Middle frontal gyrus (tissue), 1 donor: ENCODE data around the gene TRMT1.
"Not testable (repeated sequence)": the region's sequence is repeated elsewhere in the genome, so short reads cannot be mapped to it uniquely, and the experiment has no call there.

Source experiments
- DNase-seq: peaks from one replicate; pipeline ENCODE4 v3.0.0-alpha.2; 2015; ENCODE audit warnings: low spot score; ENCODE audit errors: extremely low spot score

The TRMT1 gene

DNA sequence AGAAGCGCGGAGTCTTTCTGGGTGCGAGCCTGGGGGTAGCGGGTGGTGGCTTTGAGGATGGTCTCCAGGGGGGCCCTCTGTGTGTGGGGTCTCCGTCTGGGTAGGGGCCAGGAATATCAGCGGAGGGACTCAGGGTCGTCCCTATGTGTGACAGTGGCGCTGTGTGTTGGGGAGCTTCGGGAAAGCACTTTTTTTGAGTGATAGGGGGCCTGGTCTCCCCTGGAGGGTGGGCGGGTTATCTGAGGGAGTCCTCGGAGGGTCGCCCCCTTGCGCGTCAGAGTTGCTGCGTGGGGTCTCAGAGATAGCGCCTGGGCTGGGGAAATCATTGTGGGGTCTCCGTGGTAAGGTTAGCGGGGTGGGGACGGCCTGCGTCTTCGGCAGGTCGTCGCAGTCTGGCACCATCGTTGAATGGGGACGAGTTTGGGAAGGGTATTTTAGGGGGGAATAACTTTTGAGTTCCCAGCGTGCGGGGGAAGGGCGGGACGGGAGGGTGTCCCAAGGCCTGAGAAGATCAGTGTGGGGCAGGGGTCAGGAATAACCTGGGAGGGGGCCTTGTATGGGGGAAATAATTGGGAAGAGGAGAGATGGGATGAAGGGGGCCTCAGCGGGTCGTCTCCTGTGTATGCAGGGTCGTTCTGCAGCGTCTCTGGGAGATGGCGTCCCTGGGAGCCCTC lies 34.5 kb upstream of the TRMT1 start:
- DNase-seq: no peak

DNA sequence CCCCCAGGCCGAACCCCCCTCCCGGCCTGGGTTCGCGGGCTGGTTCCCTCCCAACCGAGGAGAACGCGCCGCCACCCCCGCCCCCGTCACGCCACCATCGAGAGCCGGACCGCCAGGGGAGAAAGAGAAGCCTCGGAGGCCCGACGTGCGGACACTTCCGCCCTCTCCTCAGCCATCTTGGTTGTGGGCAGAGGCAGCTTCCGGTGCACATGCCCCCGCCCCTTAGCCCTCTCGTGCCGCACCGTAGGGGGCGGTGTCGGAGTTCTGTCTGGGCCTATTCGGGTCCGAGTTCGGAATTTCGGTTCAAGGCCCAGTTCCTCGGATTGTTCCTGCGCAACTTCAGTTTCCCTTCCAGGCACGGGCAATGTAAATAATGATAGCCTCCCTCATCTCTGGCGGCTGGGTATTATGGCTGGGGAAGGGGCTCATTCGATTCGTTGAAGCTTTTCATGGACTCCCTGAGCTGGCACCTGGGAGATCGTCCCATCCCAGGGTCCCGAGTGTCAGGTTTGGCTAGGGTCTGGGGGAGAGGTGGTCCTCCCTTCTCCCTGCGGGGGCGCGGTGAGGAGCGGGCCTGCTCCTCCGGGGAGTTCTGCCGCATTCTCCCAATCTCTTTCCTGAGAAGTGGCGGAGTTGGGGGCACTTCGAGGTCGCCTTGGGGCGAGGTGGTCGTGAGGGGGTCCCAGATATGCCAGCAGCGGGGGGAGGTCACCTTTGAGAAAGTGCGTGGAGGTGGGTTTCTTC lies 33.8 kb upstream of the TRMT1 start, which contains the start of the genes IER2 and STX10:
Gene IER2, plus strand, starts transcription at position 225 of the 744 bp plus-strand sequence. CDS start 2,776 bp downstream, outside the sequence.
Gene STX10, minus strand, starts transcription at position 189 of the 744 bp plus-strand sequence. CDS start 202 bp downstream, outside the sequence.
- DNase-seq: peak; percentile 94

DNA sequence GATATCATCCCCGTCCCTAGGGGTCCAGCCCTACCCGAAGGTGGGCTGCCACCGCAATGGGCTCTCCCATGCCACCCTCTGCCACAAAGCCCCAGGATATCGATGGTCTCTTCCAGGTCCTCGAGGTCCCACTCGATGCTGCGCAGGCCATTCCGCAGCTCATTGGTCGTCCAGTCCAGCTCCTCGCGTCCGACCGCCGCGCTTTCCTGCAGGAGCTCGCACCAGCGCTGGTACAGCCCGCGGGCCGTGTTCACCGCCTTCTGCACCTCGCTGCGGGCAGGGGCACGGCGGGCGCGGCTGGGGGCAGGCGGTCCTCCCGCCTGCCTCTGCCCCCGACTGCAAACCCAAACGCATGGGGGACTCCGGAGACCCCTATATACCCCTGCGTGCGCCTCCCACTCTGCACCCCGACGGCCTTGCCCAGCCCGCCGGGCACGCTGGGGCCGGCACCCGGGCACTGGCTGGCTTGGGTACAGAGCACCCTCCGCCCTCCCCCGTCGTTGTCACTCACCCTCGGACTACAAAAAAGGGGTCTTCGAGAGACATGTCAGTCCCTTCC lies 33.2 kb upstream of the TRMT1 start:
- DNase-seq: no peak

DNA sequence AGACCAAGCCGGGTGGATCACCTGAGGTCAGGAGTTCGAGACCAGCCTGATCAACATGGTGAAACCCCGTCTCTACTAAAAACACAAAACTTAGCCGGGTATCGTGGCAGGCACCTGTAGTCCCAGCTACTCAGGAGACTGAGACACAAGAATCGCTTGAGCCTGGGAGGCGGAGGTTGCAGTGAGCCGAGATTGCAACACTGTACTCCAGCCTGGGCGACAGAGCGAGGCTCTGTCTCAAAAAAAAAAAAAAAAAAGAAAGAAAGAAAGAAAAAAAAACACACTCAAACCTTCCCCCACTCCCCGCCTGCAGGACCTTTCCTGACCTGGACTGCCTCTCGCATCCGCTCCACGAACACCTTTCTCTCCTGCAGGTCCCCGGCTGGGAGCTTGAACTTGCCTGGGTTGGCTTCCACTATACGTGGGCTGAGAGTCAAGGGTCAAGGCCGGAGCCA lies 32.7 kb upstream of the TRMT1 start:
- DNase-seq: not testable (repeated sequence)

DNA sequence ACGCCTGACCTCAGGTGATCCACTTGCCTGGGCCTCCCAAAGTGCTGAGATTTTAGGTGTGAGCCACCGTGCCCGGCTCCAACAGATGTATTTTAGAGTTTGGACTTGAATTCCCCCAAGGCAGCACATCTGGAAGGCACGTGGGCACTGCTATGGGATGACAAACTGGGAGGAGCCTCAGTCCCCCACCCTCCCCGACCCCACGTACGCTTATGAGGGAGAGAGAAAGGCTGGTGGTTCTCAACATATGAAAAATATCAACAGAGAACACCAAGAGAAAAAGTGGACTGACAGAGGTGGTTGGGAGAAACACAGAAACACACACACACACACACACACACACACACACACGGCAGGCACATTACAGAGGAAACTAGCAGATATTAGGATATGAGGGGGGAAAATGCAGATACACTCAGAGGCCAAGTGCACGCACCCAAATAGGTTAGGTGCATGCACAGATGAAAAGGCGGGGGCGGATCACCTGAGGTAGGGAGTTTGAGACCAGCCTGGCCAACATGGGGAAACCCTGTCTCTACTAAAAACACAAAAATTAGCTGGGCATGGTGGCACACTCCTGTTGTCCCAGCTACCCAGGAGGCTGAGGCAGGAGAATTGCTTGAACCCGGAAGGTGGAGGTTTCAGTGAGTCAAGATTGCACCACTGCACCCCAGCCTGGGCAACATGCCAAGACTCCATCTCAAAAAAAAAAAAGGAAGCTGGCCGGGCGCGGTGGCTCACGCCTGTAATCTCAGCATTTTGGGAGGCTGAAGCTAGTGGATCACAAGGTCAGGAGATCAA lies 30.4 kb upstream of the TRMT1 start:
- DNase-seq: no peak

DNA sequence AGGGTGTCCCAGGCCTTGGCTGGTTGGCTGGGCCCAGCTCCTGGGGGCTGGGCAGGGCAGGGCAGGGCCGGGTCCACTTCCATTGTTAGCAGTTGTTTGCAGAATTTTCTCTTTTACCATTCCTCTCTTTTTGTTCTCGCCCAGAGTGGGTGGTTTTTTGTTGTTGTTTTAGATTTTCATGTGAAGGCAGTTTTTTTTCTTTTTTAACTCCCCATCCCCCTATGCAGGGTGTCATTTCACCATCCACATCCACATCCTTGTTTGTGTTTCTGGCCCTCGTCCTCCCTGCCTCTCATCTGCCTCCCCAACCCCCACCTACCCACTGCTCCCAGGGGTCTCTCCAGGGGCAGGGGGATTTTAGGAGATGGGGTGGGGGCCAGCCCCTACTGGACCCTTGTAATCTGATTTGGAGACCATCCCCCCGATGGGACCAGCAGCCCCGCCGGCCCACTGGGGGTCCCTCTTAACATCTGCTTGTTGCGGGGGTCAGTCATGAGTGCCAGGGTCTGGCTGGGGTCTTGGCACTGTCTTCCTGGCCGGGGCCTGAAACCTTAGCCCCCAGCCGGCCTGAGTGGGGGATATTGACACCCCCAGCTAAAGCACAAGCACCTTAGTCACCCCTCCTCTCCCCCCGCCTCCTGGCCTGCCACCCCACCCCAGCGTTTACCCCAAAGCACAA lies 23.2 kb upstream of the TRMT1 start:
- no peak for DNase-seq

DNA sequence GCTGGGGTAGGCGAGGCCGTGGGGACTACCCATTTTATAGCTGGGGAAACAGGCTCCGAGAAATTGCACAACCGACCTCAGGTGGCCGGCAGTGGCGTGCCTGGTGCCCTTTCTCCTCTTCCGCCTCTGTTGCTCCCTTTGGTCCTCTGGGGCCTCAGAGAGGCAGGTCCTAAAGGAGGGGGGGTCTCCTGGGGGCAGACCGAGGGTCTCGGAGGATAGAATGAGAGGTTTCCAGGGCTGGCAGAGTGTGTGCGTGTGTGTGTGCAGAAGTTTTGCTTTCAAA lies 22.3 kb upstream of the TRMT1 start:
- no peak for DNase-seq

DNA sequence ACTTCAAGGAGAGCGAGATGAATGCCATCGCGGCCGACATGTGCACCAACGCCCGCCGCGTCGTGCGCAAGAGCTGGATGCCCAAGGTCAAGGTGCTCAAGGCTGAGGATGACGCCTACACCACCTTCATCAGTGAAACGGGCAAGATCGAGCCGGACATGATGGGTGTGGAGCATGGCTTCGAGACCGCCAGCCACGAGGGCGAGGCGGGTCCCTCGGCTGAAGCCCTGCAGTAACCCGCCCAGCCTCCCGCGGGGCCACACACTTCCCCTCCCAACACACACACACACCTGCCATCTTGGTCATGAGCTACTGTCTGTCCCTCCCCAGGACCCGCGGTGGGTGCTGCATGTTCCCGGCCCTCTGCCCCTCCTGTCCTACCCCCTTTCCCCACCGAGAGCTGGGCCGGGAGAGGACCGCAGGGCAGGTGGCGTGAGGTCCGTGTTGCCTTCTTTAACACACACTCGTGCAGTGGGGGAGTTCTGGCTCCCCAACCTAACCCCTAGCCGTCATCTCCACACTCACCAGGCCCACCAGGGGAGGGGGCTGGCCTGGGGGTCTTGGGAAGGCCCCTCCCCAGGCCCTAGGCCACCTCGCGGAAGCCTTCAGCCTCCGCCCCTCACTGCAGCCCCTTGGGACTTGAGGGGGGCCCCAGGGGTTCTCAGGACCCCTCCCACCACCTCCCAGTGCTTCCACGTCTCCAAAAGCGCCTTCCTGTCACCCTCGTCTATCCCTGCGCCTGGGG lies 21.8 kb upstream of the TRMT1 start:
- DNase-seq: no peak

DNA sequence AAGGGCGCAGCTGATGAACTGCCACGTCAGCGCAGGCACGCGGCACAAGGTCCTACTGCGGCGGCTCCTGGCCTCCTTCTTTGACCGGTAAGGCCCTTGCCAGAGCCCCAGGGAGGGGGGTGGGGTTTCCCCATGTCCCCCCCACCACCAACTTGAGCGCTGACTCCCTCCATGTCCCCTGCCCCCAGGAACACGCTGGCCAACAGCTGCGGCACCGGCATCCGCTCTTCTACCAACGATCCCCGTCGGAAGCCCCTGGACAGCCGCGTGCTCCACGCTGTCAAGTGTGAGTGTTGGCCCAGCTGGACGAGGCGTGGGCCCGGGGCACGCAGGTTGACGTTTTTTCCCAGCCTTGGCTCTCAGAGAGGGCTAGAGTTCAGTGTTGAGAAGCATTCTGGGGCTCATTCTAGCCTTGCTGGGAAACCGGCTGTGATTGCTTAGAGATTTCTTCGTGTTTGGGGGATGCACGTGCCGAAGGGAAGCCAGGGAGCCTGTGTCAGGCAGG lies 20.8 kb upstream of the TRMT1 start:
- no peak for DNase-seq

DNA sequence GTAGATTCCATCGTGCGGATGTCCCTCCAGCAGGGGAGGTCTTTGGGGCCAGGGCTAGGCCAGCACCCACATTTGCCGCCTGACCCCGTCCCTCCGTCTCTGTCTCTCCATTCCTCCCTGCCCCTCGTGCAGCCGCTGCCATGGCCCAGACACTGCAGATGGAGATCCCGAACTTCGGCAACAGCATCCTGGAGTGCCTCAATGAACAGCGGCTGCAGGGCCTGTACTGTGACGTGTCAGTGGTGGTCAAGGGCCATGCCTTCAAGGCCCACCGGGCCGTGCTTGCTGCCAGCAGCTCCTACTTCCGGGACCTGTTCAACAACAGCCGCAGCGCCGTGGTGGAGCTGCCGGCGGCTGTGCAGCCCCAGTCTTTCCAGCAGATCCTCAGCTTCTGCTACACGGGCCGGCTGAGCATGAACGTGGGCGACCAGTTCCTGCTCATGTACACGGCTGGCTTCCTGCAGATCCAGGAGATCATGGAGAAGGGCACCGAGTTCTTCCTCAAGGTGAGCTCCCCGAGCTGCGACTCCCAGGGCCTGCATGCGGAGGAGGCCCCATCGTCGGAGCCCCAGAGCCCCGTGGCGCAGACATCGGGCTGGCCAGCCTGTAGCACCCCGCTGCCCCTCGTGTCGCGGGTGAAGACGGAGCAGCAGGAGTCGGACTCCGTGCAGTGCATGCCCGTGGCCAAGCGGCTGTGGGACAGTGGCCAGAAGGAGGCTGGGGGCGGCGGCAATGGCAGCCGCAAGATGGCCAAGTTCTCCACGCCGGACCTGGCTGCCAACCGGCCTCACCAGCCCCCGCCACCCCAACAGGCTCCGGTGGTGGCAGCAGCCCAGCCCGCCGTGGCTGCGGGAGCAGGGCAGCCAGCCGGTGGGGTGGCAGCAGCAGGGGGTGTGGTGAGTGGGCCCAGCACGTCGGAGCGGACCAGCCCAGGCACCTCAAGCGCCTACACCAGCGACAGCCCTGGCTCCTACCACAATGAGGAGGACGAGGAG lies 18.8 kb upstream of the TRMT1 start:
- no peak for DNase-seq

DNA sequence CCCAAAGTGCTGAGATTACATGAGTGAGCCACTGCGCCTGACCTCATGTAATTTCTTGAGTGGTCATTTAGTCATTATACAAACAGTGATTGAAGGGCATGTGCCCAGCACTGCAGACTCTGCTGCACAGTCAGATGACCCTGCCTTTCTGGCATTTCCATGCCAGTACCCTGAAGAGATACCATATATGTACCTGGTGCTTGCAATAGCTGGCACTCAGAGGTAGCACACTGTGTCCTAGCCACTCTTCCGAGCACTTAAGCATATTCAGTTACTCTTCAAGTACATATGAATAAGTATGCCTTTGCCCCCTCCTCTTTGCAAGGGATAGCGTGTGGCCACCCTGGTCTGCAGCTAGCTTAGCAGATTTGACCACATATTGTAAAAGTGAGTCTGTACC lies 18.1 kb upstream of the TRMT1 start:
- DNase-seq: no peak

DNA sequence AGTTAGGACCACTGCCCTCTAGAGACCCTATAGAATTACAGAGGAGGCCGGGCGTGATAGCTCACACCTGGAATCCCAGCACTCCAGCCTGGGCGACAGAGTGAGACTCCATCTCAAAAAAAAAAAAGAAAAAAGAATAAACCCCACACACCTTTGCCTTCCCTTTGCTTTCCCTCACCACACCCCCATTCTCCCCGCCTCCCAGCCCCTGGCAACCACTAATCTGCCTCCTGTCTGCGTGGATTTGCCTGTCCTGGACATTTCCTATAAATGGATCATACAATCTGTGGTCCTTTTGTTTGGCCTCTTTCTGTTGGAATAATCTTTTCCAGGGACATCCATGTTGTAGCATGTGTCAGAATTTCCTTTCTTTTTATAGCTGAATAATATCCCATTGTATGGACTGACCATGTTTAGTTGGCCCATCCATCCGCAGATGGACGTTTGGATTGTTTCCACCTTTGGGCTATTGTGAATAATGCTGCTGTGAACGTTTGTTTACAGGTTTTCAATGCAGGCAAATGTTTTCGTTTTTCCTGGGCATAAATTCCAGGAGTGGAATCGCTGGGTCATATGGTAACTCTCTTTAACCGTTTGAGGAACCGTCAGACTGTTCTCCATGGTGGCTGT lies 16.8 kb upstream of the TRMT1 start:
- DNase-seq: no peak

DNA sequence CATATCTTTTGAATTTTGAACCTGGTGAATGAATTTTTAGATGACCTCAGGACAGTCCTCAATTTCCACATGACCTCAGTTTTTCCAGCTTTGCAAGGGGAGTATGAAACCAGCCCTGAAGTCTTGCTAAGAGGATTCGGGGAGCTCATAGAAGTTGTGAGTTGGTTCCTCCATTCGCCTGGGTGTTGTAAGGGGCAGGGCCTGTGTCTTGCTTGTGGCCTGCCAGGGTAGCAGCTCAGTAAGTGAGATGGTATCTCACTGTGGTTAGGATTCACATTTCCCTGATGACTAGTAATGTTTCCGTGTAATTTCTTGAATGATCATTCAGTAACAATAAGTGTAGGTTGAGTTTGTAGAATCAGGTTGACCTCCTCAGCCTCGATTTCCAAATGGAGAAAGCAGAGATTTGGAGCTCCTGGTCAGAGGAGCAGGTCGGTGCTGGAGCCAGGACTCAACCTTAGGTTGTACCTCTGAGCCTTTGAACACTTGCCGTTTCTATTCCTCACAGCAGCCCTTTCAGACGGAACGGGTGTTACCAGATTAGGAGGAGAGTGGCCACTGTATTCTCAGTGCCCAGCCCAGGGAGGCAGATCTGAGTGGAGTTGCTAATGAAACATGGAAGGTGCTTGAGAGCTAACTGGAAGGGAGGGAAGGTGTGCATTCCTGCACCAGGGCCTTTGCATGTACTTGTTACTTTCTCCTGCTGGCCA lies 16.1 kb upstream of the TRMT1 start:
- no peak for DNase-seq

DNA sequence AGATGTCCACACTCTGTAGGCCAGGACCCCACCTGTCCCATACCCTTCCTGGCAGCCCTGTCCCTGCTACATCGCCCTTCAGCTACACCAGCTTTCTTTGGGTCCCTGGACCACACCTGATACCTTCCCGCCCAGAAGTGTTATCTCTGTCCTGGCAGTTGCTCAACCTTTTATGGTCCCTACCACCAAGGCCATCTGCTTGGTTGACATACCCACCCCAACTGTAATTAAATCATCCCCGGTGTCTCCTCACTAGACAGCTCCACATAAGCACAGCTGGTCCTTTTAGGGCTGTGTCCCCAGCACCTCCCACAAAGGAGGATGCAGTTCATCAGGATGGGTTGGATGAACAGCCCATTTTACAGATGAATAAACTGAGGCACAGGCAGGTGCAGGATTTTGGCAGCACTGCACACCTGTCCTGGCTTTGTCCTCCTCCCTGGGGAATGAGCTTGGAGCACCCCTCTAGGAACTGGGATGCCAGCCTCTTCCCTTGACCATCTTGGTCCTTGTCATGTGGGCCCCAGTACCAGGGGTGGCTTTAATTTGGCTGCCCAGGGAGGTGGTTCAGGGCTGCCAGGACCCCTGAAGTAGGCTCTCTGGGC lies 14.4 kb upstream of the TRMT1 start:
- DNase-seq: no peak

DNA sequence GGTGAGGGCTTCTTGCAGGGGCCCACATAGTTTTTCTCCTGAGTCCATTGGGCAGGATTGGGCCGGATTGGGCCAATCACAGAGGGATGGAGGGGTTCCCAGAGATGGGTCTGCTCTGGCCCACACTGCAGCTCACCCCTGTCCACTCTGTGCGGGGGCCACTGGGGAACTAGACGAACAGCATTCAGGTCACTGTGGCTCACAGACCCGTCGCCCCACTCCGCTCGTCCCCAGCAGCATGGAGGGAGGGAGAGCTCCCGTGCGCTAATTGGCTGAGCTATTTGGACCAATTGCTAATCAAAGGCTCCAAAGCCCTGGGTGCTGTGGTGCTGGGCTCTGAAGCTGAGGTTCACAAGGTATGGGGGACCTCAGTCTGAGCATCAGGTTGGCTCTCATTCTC lies 12.8 kb upstream of the TRMT1 start:
- no peak for DNase-seq

DNA sequence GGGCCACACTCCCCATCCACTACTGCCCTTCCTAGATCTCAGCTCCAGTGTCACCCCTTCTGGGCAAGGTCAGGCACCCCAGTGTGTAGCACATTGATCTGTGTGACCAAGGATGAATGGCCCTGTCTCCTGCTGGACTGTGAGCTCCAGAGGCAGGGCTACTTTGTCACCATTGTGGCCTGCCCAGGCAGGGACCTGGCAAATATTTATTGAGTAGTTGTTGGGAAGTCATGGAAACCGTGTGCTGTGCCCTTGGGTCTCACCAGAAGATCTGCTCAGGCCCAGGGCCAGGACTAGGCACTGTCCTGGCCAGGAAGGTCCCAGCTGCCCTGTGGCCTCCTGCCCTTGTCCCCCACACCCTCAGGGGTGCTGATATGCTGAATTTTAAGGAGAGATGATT lies 12.0 kb upstream of the TRMT1 start:
- no peak for DNase-seq

DNA sequence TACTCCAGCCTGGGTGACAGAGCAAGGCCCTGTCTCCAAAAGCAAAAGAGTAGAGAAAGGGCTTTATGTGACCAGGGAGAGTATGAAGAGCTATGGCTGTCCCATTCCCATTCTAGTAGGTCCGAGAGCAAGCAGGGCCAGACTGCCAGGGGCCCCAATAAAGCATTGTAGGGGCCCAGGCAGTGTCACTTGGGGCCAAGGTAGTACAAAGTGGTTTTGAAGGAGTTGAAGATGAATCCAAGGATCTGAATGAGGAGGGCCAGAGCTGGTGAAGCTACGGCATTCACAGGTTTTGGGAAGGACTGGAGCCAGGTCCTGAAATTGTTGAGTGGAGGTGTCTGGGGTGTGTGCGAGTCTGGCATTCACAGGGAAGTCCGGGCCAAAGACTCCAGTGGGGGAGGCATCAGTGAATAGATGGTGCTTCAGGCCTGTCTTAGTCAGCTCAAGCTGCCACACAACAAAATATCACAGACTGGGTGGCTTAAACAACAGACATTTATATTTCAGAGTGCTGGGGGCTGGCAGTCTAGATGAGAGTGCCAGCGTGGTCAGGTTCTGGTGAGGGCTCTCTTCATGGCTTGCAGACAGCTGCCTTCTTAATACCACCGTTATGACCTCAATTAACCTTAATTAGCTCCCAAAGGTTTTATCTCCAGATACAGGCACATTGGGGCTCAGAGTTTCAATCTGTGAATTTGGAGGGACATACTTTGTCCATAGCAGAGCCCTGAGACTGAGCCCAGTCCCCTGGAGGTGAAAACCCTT lies 11.5 kb upstream of the TRMT1 start:
- no peak for DNase-seq
